DMS153 treated with DMSO at 0.1 percent for 48 hours (cell line): Measurements from ENCODE around the gene DHX9.
"Not testable (repeated sequence)": the region's sequence is repeated elsewhere in the genome, so short reads cannot be mapped to it uniquely, and the experiment has no call there.

ENCODE experiments used
- DNase-seq: peaks from one replicate; lab custom pipeline; 2025; ENCODE audit not compliant: unreplicated experiment; lab: John Stamatoyannopoulos, UW

The DHX9 gene

DNA sequence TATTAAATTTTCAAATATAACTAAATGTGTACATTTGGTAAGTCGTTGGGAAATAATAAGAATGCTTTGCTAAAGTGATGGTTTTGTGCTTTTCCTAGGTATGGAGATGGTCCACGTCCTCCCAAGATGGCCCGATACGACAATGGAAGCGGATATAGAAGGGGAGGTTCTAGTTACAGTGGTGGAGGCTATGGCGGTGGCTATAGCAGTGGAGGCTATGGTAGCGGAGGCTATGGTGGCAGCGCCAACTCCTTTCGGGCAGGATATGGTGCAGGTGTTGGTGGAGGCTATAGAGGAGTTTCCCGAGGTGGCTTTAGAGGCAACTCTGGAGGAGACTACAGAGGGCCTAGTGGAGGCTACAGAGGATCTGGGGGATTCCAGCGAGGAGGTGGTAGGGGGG, 47.8 kb downstream of the DHX9 start:
- no peak for DNase-seq

DNA sequence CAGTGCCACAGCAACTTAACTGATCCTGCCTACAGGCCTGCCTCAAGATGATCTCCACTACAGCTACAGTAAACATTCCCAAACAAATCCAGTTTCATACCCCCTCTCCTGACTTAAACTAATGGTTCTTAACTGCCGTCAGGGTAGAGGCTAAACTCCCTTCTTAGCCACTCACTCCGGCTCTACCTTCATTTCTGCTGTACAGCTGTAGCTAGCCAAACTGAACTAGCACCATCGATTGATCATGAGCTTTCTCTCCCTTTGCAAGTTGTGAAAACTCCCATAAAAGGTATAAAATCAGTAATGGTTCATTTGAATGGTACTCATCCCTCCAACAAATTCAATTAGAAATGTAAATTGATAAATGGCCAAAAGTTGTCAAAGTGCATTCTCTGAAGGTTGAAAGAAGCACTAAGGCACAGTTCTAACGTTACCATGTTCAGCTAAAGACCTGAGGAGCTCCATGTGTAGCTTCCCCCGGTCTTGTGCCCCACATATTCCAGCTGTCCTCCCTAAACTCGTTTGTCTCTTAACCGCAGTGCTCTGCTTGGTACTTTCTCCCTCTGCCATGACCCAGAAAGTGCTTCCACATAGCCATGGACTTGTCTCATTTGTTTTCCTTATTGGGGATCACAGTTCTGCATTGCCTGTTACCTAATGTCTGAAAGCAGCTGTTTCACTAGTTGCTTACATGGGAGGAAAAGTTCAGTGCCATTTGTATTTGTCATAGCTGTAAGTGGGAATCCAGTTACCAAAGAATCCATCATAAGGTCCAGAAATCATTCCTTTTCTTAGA, 49.8 kb downstream of the DHX9 start:
- DNase-seq = no peak

DNA sequence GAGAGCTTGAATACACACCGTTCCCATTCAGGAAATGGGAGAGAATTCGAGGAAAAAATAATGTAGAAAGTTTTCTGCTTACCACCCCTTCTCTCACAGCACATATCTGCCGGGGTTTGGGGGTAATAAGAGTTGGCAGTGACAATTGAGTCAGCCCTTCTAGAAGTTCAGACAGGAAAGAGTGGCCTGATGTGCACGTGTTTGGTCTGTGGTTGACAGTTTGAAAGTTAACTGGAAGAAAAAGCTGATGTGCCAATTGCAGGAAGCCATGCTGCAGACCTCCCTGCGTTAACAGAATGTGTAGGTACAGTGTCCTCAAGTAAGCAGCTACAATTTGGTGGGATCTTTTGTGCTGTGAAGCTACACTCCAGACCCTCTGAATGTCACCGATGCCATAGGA, 50.9 kb downstream of the DHX9 start:
- DNase-seq = no peak

DNA sequence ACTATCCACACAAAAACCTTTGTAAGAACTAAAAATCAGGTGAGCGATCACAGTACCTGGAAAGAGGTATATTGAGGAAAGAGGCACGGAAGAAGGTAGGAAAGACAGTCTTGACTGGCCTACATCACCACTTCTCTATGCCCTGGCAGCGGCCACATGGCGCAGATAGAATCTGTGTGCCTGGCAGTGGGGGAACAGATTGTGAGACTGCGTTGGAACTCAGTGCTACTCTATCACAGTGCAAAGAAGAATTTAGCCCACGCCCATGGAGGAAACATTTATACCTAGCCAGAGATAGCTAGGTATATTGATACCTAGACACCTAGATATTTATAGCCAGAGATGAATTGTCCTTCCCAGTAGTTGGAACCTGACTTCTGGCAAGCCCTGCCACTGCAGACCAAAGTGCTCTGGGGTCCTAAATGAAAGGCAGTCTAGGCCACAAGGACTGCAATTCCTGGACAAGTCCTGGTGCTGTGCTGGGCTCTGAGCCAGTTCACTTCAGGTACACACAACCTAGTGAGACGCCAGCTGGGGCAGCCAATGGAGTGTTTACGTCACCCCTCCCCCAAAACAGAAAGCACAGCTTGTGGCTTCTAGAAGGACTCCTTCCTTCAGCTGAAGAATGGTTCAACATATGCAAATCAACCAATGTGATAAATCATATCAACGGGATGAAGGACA, 51.9 kb downstream of the DHX9 start:
- DNase-seq = peak; percentile 30

DNA sequence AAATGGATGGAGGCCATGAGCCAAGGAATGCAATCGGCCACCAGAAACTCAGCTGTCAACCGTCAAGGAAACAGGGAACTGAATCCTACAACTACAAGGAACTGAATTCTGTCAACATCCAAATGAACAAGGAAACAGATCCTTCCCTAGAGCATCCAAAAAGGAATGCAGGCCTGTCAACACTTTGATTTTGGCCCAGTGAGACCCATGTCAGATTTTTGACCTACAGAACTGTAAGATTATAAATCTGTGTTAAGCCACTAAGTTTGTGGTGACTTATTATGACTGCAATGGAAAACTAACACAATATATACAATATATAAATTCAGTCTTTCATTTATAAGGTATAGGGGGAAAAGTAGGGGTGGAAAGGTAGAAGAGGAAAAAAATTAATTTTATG, 58.5 kb downstream of the DHX9 start:
- no peak for DNase-seq

DNA sequence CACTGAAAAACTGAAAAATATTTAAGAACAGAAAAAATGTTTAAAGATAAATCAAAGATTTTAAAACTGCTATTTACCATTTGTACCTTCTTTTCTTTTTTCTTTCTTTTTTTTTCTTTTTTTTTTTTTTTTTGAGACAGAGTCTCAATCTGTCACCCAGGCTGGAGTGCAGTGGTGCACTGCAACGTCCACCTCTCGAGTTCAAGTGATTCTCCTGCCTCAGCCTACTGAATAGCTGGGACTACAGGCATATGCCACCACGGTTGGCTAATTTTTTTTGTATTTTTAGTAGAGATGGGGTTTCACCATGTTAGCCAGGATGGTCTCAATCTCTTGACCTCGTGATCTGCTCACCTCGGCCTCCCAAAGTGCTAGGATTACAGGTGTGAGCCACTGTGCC, 62.8 kb downstream of the DHX9 start:
- DNase-seq = not testable (repeated sequence)

DNA sequence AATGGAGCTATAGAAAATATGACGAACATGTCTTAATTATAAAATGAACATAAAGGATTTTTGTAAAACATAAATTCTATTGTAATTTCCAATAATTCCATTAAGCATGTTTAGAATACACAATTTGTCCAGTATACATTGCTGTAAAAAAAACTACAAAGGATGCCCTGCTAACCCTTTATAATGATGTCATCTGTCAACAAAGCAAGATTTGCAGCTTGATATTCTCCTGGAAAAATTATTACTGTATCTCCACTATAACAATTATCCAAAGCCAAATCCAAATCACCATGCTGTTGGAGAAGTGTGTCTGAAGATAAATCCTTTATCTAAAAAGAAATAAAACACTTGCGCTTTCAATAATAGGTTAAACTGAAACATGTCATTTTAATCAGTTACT, 66.2 kb downstream of the DHX9 start:
- DNase-seq = no peak

DNA sequence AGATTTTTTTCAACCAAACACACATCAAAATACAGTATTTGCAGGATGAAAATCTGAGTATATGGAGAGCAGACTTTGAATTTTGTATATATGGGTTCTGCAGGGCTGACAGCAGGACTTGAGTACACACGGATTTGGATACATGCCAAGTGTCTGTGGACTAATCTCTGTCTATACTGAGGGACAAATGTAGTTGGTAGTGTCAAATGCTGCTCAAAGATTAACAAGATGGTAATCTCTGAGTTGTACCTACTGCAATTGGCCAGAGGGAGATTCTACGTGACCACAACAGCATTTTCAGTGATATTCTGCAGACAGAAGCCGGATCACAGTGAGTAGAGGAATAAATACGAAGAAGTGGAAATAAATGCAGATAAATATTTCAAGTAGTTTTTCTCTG, 70.4 kb downstream of the DHX9 start:
- peak; percentile 36 for DNase-seq

DNA sequence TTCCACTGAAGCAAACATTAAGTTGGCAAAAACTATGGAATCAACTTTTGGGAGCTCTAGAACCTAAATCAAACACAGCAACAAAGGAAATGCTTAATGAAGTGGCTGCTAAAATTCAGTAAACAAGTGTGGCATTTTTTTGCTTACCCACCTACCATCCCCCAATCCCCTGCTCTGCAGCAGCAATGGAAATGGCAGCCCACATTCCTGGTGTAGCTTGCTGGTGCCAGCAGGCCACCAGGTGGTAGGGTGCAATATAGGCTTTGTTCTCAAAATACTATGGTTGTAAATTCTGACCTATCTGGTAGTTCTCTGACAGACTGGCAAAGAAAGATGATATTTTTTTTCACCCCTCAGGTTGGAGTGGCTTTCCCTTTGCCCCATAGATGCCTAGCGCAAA, 71.0 kb downstream of the DHX9 start:
- peak; percentile 14 for DNase-seq

DNA sequence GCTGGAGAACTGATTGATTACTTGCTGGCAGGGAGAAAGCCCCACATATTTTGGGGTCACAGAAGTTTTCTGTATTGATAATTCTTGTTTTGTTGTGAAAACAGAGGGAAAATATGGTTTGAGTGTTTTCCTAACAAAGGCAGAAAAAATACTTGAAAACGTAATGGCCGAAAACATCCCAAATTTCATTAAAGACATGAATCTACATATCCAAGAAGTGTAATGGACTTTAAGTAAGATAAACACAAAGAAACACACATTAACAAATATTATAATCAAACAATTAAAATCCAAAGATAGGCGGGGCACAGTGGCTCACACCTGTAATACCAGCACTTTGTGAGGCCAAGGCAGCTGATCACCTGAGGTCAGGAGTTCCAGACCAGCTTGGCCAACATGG, 74.3 kb downstream of the DHX9 start:
- no peak for DNase-seq

DNA sequence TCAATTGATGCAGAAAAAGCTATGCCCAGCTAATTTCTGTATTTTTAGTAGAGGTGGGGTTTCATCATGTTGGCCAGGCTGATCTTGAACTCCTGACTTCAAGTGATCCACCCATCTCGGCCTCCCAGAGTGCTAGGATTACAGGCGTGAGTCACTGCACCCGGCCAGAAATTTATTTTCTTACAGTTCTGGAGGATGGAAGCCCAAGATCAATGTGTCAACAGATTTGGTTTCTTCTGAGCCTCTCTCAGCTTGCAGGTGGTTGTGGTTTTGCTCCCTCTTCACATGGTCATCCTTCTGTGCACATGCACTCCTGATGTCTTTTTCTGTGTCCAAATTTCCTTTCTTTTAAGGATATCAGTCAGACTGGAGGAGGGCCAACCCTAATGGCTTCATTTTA, 78.2 kb downstream of the DHX9 start:
- no peak for DNase-seq

DNA sequence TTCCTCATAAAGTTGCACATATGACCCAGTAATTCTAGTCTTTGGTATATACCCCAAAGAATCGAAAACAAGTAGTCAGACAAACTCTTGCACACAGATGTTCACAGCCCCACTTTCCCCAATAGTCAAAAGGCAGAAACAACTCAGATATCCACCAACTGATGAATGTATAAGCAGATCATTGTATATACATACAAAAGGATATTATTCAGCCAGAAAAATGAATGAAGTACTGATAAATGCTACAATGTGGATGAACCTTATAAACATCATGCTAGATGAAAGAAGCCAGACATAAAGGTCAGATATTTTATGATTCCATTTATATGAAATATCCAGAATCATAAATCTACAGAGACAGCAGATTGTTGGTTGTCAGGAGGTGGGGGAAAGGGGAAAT, 86.5 kb downstream of the DHX9 start:
- no peak for DNase-seq

DNA sequence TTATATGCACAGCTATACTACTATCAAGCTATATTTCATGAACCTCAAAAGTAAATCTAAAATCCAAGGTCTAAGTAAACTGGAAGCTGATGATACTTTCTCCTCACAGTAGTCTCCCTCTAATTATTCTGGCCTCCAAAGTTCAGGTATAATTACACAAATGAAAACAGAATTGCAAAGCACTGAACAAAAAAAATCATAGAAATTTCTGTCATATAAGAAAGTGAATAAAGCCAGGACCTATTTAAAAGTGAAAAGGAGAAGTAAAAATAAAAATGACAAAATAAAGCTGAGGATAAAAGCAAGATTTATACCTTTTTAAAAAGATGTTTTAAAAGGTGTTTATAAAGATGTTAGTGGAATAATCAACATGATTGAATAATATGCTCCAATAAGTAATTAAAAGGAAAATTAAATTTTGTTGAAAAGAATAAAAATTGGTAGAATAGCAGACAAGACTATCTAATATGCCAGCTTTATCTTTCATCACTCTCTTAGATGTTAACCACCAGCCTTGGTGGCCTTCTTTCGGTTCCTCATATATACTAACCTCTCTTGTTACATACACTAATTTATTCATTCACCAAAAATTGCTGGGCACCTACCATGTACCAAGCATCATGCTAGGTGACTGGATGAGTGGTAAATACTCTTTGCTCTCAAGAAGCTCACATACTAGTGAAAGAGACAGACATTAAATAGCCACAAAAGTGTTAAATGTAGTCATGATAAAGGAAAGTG, 88.7 kb downstream of the DHX9 start:
- DNase-seq = no peak

DNA sequence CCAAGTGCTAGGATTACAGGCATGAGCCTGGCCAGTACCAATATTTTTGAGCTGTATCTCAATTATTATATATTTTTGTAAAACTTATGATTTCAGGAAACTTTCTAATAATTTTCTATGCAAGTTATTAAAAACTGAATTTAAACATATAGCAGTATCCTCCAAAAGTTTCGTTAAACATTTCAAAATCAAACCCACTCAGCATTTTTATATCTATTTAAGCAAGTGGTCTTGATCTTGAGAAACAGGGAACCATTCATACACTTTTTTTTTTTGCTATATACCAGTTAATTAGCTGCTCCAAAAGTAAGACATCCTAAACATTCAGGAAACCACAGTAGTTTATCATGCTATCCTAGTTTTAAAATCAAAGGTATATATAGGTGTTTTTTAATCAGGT, 91.8 kb downstream of the DHX9 start:
- no peak for DNase-seq

DNA sequence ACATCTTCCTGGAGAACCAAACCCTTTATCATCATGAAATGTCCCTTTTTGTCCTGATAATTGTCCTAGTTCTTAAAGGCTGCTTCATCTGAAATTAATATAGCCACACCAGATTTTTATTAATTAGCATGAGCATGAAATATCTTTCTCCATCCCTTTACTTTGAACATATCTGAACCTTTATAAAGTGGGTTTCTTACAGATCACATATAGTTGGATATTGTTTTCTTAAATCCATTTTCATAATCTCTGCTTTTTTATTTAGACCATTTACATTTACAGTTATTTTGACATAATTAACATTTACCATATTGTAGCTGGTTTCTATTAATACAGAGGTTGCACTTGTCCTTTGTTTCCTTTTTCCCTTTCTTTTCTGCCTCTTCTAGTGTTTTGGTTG, 96.6 kb downstream of the DHX9 start:
- no peak for DNase-seq
